Measurements from ENCODE around the gene LSP1.

The LSP1 gene

DNA sequence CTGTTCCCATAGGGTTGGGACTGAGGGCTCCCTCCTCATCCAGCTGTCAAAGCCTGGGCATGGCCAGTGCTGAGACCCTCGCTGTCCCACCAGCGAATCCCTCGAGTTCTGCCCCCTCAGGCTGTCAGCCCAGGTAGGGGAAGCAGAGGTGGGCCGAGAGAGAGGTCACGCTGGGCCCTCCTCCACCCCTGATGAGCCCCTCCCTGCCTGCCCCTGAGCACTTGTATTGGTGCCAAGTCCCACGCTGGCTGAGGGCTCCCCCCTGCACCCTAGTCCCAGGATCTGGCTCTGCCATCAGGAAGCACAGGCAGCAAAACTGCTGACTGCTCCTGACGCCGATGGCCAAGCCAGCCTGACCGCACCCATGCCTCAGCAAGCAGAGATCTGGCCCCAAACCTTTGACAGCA, 35.5 kb downstream of the LSP1 start:
- TF ChIP-seq, protein P1, sequence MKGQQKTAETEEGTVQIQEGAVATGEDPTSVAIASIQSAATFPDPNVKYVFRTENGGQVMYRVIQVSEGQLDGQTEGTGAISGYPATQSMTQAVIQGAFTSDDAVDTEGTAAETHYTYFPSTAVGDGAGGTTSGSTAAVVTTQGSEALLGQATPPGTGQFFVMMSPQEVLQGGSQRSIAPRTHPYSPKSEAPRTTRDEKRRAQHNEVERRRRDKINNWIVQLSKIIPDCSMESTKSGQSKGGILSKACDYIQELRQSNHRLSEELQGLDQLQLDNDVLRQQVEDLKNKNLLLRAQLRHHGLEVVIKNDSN (IDR thresholded peaks at IDR 0.05) = no peak

DNA sequence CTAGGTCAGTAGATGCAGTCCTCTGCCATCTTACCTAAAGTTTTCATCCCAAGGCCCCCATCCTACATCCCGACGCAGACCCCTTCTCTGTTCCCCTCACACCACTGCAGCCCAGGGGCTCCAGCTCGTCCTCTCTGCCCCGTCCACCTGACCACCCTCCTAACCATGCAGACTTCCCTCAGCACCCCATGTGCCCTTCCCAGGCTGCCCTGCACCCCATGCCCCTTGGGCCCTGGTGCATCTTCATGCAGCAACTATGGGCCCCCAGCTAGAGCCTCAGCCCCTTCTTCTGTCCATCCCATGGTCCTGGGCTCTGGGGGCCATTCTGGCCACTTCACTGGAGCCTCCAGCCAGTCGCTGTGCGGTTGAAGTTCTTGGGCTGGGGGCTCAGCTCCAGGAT, 35.9 kb downstream of the LSP1 start:
- TF ChIP-seq CREB1 (IDR thresholded peaks at IDR 0.05; ENCODE audit: low read depth) = no peak
- no peak for TF ChIP-seq MAX (IDR thresholded peaks at IDR 0.05)
- no peak for TF ChIP-seq RAD21 (IDR thresholded peaks at IDR 0.05; ENCODE audit: low read depth)
- TF ChIP-seq REST (IDR thresholded peaks at IDR 0.05; ENCODE audit: low read depth) = no peak
- no peak for TF ChIP-seq FOXM1 (IDR thresholded peaks at IDR 0.05; ENCODE audit: borderline replicate concordance, low read depth)
- no peak for TF ChIP-seq TAF1 (IDR thresholded peaks at IDR 0.05; ENCODE audit: low read depth)

DNA sequence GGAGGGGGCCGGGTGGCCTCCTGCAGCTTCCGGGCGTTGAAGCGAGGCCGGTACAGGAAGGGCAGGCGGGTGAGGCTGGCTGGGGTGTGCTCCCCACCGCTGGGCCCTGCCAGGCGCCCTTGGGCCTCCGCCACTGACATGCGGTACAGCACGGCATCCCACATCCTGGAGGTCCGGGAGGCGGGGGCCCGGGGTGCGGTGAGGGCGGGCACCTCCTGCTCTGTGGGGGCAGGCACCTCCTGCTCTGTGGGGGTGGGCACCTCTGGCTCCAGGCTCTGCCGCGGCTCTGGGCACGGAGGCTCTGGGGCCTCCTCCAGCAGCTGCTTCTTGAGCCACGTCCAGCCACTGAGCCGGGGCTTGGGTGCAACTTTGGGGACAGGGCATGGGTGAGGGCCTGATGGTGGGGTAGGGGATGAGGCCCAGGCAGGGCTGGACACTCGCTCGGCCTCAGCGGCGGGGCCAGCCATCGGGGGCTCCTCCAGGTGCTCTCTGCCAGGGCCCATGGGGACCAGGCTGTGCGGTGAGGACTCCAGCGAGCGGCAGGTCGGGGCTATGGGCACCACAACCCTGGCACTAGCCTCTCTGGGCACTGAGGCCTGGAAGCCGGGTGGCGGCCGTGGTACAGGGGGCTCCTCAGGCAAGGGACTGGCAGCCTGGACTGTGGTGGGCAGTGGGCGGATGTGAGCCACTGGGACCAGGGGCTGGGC, 36.5 kb downstream of the LSP1 start:
- no peak for TF ChIP-seq EP300 (IDR thresholded peaks at IDR 0.05; ENCODE audit: borderline replicate concordance)
- no peak for TF ChIP-seq TAF1 (IDR thresholded peaks at IDR 0.05; ENCODE audit: low read depth)
- no peak for TF ChIP-seq REST (IDR thresholded peaks at IDR 0.05; ENCODE audit: low read depth)
- no peak for TF ChIP-seq NFIC (IDR thresholded peaks at IDR 0.05)
- TF ChIP-seq, protein P1 (IDR thresholded peaks at IDR 0.05) = no peak
- TF ChIP-seq TEAD4 (IDR thresholded peaks at IDR 0.05) = no peak
- no peak for TF ChIP-seq CEBPB (IDR thresholded peaks at IDR 0.05)
- no peak for TF ChIP-seq EGR1 (IDR thresholded peaks at IDR 0.05)
- TF ChIP-seq FOXM1 (IDR thresholded peaks at IDR 0.05; ENCODE audit: borderline replicate concordance, low read depth) = no peak

- no peak for TF ChIP-seq YY1 (IDR thresholded peaks at IDR 0.05; ENCODE audit: low read depth)
- no peak for TF ChIP-seq CEBPB (IDR thresholded peaks at IDR 0.05)
- TF ChIP-seq FOXM1 (IDR thresholded peaks at IDR 0.05; ENCODE audit: borderline replicate concordance, low read depth) = no peak
- TF ChIP-seq EP300 (IDR thresholded peaks at IDR 0.05; ENCODE audit: borderline replicate concordance) = no peak
- no peak for TF ChIP-seq MAX (IDR thresholded peaks at IDR 0.05)
- no peak for TF ChIP-seq REST (IDR thresholded peaks at IDR 0.05; ENCODE audit: low read depth)
- TF ChIP-seq RAD21 (IDR thresholded peaks at IDR 0.05; ENCODE audit: low read depth) = no peak
- no peak for TF ChIP-seq EGR1 (IDR thresholded peaks at IDR 0.05)
- TF ChIP-seq, protein P1 (IDR thresholded peaks at IDR 0.05) = no peak
- no peak for TF ChIP-seq TCF12 (IDR thresholded peaks at IDR 0.05; ENCODE audit: low read depth)
- TF ChIP-seq TEAD4 (IDR thresholded peaks at IDR 0.05) = no peak
- TF ChIP-seq ZBTB7A (IDR thresholded peaks at IDR 0.05; ENCODE audit: low read depth) = no peak
- TF ChIP-seq NFIC (IDR thresholded peaks at IDR 0.05) = no peak
- no peak for TF ChIP-seq TAF1 (IDR thresholded peaks at IDR 0.05; ENCODE audit: low read depth)
- TF ChIP-seq CREB1 (IDR thresholded peaks at IDR 0.05; ENCODE audit: low read depth) = no peak
Observed at GRCh38 chr11:1889941-1890855, 37.3 kb downstream of the LSP1 start.

Data from Ishikawa (cell line).